Neural cell (in vitro differentiated cells): Measurements from ENCODE around the gene PPIP5K1.

Source experiments
- CTCF ChIP-seq: fragments of 450-650 bp; IDR thresholded peaks from 2 replicates; pipeline ENCODE4 v1.5.1; 2014; ENCODE audit warnings: antibody characterized with exemption, mild to moderate bottlenecking, moderate library complexity; ENCODE audit not compliant: poor library complexity, severe bottlenecking
- EP300 ChIP-seq: fragments of 450-650 bp; conservative IDR thresholded peaks from 2 replicates; pipeline ENCODE4 v1.6.1; 2014; ENCODE audit warnings: antibody characterized with exemption, mild to moderate bottlenecking, moderate library complexity; ENCODE audit not compliant: poor library complexity, severe bottlenecking
- EZH2 ChIP-seq: fragments of 200-600, 300-800 bp; shearing (Covaris generic), sonication (generic); IDR thresholded peaks from 2 replicates; pipeline ENCODE4 v1.6.1; 2014; ENCODE audit warnings: antibody characterized with exemption, low read length, borderline replicate concordance, mild to moderate bottlenecking; ENCODE audit not compliant: insufficient read depth, poor library complexity, severe bottlenecking
- POLR2AphosphoS5 ChIP-seq: IDR thresholded peaks from 2 replicates; pipeline ENCODE4 v1.6.1; 2012
- TAF1 ChIP-seq: IDR thresholded peaks from 2 replicates; pipeline ENCODE4 v1.6.1; 2012; ENCODE audit warnings: low read depth

GRCh38 chr15:43538091-43538490 is 51.9 kb downstream of the PPIP5K1 start:
- TF ChIP-seq EP300 (no peak), CTCF (no peak), POLR2AphosphoS5 (no peak), EZH2 (no peak), TAF1 (no peak)
